Peyer's patch (tissue), 4 donors: ENCODE measurements around the gene CD93. TPM values are rescaled to one million over a fixed set of nuclear protein-coding genes. Genes with fewer than 3 reads are reported as not detected.

Experiments used
- DNase-seq, 3 donors: peaks; one replicate each; pipeline ENCODE4 v3.0.0-alpha.2; 2017 to 2019
- H3K27ac ChIP-seq, 4 donors: fragments of 200-600 bp; sonication (generic); one replicate each; pipeline ENCODE4 v1.5.1; 2016 to 2019
- H3K27me3 ChIP-seq, 2 donors: fragments of 200-600 bp; sonication (generic); one replicate each; pipeline ENCODE4 v1.5.1; 2019
- H3K36me3 ChIP-seq, 3 donors: fragments of 200-600 bp; sonication (generic); one replicate each; pipeline ENCODE4 v1.5.1; 2016 to 2019
- H3K4me1 ChIP-seq, 4 donors: fragments of 200-600 bp; sonication (generic); one replicate each; pipeline ENCODE4 v1.5.1; 2016 to 2019
- H3K4me3 ChIP-seq, 4 donors: fragments of 200-600 bp; sonication (generic); 1 replicate in 3 of 4; 2 replicates in 1 of 4; pipeline ENCODE4 v1.5.1; 2016 to 2019; ENCODE audit warnings: mild to moderate bottlenecking in 1 of 4
- H3K9me3 ChIP-seq, 4 donors: fragments of 200-600 bp; sonication (generic); one replicate each; pipeline ENCODE4 v1.5.1; 2016 to 2019; ENCODE audit warnings: mild to moderate bottlenecking in 1 of 4
- POLR2A ChIP-seq, 2 donors: fragments of 450-650 bp; IDR thresholded peaks; one replicate each; pipeline ENCODE4 v1.5.1; 2017; ENCODE audit warnings: antibody characterized with exemption in 2 of 2, mild to moderate bottlenecking in 2 of 2, moderate library complexity in 2 of 2
- total RNA-seq, 4 donors: library from RNA; depleted of rRNA; stranded (reverse); fragments of >200 nt; gene quantifications; one replicate each; pipeline ENCODE4 v1.1.0, GENCODE V29; 2016
- TF ChIP-seq, protein P1 (sequence below), 6 experiments: fragments of 450-650 bp in 4 of 6; fragments of 200-600 bp in 2 of 6; sonication (generic) in 1 of 6; IDR thresholded peaks; one replicate each; pipeline ENCODE4 v1.5.1; 2017 to 2019; ENCODE audit warnings: antibody characterized with exemption in 6 of 6, mild to moderate bottlenecking in 3 of 6, moderate library complexity in 1 of 6

The CD93 gene
- total RNA-seq, 4 donors from 2014 or later, result 3.7 to 16.5 (median 9.7) TPM

DNA sequence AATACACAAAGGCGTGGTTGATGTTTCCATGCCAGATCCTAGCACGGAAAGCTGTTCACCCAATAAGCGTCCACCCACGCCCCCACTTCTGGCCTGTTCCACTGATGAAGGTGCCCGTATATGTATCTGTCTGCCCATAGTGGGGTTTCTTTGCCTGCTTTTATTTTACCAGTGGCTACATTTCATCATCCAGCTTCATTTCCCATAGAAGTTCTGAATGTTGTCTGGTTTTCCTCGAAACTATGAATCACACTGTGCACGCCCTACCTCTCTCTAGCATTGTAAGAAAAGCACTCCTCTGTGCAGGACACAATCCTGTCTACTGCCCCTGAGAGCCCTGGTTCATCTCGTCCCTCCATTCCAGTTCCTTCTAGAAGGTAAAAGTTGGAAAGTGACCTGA lies 8.8 kb upstream of the CD93 start:
- peak in 1 of 3 donors; percentile 30 for DNase-seq
- no peaks in the 10 kb centered on the region for H3K36me3 ChIP-seq
- TF ChIP-seq, protein P1, sequence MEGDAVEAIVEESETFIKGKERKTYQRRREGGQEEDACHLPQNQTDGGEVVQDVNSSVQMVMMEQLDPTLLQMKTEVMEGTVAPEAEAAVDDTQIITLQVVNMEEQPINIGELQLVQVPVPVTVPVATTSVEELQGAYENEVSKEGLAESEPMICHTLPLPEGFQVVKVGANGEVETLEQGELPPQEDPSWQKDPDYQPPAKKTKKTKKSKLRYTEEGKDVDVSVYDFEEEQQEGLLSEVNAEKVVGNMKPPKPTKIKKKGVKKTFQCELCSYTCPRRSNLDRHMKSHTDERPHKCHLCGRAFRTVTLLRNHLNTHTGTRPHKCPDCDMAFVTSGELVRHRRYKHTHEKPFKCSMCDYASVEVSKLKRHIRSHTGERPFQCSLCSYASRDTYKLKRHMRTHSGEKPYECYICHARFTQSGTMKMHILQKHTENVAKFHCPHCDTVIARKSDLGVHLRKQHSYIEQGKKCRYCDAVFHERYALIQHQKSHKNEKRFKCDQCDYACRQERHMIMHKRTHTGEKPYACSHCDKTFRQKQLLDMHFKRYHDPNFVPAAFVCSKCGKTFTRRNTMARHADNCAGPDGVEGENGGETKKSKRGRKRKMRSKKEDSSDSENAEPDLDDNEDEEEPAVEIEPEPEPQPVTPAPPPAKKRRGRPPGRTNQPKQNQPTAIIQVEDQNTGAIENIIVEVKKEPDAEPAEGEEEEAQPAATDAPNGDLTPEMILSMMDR (IDR thresholded peaks at IDR 0.05), result no peak
- TF ChIP-seq POLR2A (IDR thresholded peaks at IDR 0.05), result no peak
- H3K27me3 ChIP-seq, result no peaks in the 10 kb centered on the region
- H3K4me3 ChIP-seq, result no peak overlapping the region
- H3K9me3 ChIP-seq, result no peaks in the 10 kb centered on the region
- H3K4me1 ChIP-seq, result no peaks in the 10 kb centered on the region
- H3K27ac ChIP-seq, result no peak overlapping the region

DNA sequence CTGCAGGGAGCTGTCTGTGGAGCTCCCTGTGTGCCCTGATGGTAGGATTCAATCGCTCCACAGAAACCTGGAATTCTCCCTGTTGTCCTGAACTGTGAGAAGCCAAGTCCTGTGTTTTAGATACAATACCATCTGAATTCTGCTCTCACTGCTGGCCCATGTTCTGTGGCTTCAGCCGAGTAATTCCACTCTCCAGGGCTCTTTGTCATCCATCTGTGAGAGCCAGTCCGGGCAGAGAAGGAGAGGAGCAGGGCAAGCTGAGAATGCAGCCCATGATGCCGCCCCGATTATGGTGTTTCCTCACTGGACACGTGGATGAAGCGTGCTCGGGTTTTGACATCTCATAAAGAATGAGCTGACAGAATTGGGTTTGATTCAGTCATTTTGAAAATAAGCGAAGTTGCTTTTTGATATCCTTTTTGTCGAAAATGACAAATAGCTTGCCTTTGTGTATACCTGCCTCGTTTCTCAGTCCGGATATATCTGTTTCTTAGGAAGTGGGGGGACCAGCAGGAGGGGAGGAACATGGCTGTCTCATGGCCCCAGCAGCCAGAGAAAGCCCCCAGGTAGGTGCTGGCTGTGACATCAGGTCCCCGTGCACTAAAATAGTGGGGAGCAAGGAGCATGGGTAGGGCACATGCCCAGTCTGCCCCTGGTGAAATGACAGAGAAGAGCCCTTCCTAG lies 8.2 kb upstream of the CD93 start:
- Histone ChIP-seq H3K27me3 (no peaks in the 10 kb centered on the region), H3K27ac (no peak overlapping the region), H3K4me3 (no peak overlapping the region), H3K36me3 (no peaks in the 10 kb centered on the region), H3K4me1 (no peaks in the 10 kb centered on the region), H3K9me3 (no peaks in the 10 kb centered on the region)
- peak in 1 of 3 donors; percentile 25 for DNase-seq
- TF ChIP-seq POLR2A (IDR thresholded peaks at IDR 0.05), result no peak
- TF ChIP-seq, protein P1 (IDR thresholded peaks at IDR 0.05), result no peak

DNA sequence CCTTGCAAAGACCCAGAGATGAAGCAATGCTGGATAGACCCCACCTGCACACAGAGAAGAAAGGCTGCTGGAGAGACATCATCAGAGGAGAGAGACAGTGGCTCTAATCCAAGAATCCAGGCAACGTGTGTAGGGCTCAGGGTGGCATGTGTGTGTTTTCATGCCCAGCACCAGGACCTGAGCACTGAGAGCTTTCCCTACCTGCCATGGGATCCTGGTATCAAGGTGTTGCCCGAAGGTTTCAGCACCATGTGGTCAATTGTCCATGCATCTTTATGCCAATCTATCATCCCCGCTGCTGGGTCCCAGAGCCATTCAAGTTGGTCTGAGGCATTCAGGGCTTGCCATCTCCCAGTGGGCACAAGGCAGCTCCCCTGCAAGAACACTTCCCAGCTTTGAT lies 7.5 kb upstream of the CD93 start:
- Histone ChIP-seq H3K27ac (no peak overlapping the region), H3K36me3 (no peaks in the 10 kb centered on the region), H3K27me3 (no peaks in the 10 kb centered on the region), H3K4me3 (no peak overlapping the region), H3K9me3 (no peaks in the 10 kb centered on the region), H3K4me1 (no peaks in the 10 kb centered on the region)
- peak in 1 of 3 donors; percentile 15 for DNase-seq
- TF ChIP-seq, protein P1 (IDR thresholded peaks at IDR 0.05), result no peak
- no peak for TF ChIP-seq POLR2A (IDR thresholded peaks at IDR 0.05)

DNA sequence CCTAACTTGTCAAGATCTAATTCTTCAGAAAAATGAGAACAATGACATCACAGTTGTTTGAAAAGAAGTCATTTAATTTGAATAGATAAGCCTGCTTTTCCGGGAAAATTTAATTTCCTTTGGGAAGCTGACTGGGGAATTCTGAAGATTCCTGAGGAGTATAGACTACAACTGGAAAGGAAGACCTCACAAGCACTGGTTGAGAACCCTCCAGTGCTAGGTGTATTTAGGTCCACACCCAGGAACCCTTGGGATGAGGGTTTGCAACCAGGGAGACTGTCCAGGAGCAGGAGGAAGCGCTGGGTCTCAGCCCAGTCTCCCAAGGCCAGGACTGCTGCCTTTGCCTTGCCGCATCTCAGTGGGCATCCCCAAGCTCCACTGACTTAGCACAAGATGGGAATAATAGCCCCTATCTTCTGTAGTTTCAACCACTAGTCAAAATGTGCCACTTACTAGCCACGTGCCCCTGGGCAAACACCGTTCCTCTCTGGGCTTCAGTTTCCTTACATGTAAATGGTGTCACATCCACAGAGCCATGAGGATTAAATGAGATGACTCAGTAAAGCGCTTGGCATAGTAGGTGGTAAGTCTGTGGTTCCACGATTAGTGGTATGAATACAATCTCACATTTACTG lies 6.9 kb upstream of the CD93 start:
- Histone ChIP-seq H3K27me3 (no peaks in the 10 kb centered on the region), H3K4me3 (no peak overlapping the region), H3K9me3 (no peaks in the 10 kb centered on the region), H3K4me1 (no peaks in the 10 kb centered on the region), H3K27ac (no peak overlapping the region), H3K36me3 (no peaks in the 10 kb centered on the region)
- peak in 1 of 3 donors; percentile 31 for DNase-seq
- TF ChIP-seq POLR2A (IDR thresholded peaks at IDR 0.05), result no peak
- TF ChIP-seq, protein P1 (IDR thresholded peaks at IDR 0.05), result no peak

DNA sequence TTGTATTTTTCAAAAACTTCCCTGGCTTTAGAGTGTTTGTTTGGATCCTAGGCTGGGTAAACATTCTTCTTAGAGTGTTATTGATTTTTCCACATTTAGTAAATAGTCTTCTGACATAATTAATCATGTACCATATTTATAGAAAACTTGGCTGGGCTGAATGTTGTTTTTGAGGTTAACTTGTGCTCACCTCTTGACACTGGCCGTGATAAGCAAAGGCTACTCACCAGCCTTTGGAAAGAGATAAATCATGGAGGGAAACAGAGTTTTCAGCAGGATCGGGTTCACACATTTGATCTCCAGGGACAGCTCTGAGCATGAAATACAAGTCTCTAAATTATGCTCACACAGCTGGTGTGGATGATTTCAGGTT lies 6.2 kb upstream of the CD93 start:
- TF ChIP-seq, protein P1 (IDR thresholded peaks at IDR 0.05), result no peak
- TF ChIP-seq POLR2A (IDR thresholded peaks at IDR 0.05), result no peak

More for the DNA sequence above, 6.2 kb upstream of the CD93 start:
- Histone ChIP-seq H3K4me3 (no peak overlapping the region), H3K9me3 (no peaks in the 10 kb centered on the region), H3K27me3 (no peaks in the 10 kb centered on the region), H3K4me1 (no peaks in the 10 kb centered on the region), H3K36me3 (no peaks in the 10 kb centered on the region), H3K27ac (no peak overlapping the region)
- peak in 1 of 3 donors; percentile 13 for DNase-seq
